GM12878 (cell line): ENCODE results near the gene TMEM215. TPM values are rescaled to one million over a fixed set of nuclear protein-coding genes. Genes with fewer than 3 reads are reported as not detected.

Experiments used
- ATAC-seq: fragments of 200-7000 bp; cut with Tn5 transposase; 3 replicates; pipeline ENCODE4 v1.9.1; 2020; ENCODE audit warnings: mild to moderate bottlenecking, moderate library complexity
- BruUV-seq: library from RNA; stranded (reverse); fragments of 400-500 nt; replicated peaks from 2 replicates; lab custom pipeline; 2021; lab: Mats Ljungman, UMichigan
- CTCF ChIA-PET: fragments of 300-600 bp; sonication (Branson Sonifier 250); formaldehyde crosslinking; extraction: SDS; loops from one replicate; lab custom pipeline; 2021; ENCODE audit warnings: inconsistent platforms; lab: Yijun Ruan, JAX
- POLR2A ChIA-PET: fragments of 350-600 bp; formaldehyde crosslinking; extraction: SDS; loops from one replicate; lab custom pipeline; 2021; ENCODE audit warnings: inconsistent platforms; lab: Charles Lee
- RAD21 ChIA-PET: fragments of 300-600 bp; sonication (Branson Sonifier 250); formaldehyde crosslinking; loops from one replicate; lab custom pipeline; 2023; ENCODE audit warnings: antibody characterized with exemption; ENCODE audit not compliant: unreplicated experiment; lab: Charles Lee
- SMC1A ChIA-PET: fragments of 300-600 bp; sonication (Branson Sonifier 250); formaldehyde crosslinking; loops from one replicate; lab custom pipeline; 2023; ENCODE audit not compliant: unreplicated experiment, uncharacterized antibody; lab: Charles Lee
- DNase-seq: peaks from one replicate; pipeline ENCODE4 v3.0.0-alpha.2; 2011; ENCODE audit warnings: low read depth, low spot score
- FAIRE-seq: peaks from 3 replicates; lab custom pipeline; 2011; peaks lifted over from hg19 to GRCh38; lab: Jason Lieb, UNC
- H2AFZ ChIP-seq: 2 replicates; pipeline ENCODE4 v1.6.0; 2011; ENCODE audit warnings: low read depth, low read length, control low read depth; ENCODE audit not compliant: control insufficient read depth
- H3K27ac ChIP-seq: 2 replicates; pipeline ENCODE4 v1.5.1; 2011; ENCODE audit warnings: control low read depth; ENCODE audit not compliant: control insufficient read depth, insufficient read depth
- H3K27me3 ChIP-seq, 2 experiments: replicated peaks in 1 of 2; 2 replicates each; pipeline versions ENCODE4 v1.6.0 to v1.6.1; 2011; ENCODE audit warnings: low read length in 1 of 2; ENCODE audit not compliant: control insufficient read depth in 2 of 2, insufficient read depth in 2 of 2
- H3K36me3 ChIP-seq, 2 experiments: 2 replicates each; pipeline ENCODE4 v1.5.1; 2011; ENCODE audit warnings: low read length in 1 of 2; ENCODE audit not compliant: control insufficient read depth in 2 of 2, insufficient read depth in 2 of 2
- H3K4me1 ChIP-seq: 2 replicates; pipeline ENCODE4 v1.6.1; 2011; ENCODE audit warnings: mild to moderate bottlenecking, low read length, moderate library complexity, mixed read lengths; ENCODE audit not compliant: control insufficient read depth, insufficient read depth
- H3K4me2 ChIP-seq: 2 replicates; pipeline ENCODE4 v1.6.0; 2011; ENCODE audit warnings: control low read depth; ENCODE audit not compliant: control insufficient read depth, insufficient read depth
- H3K4me3 ChIP-seq: fragments of 200-600 bp; sonication (generic); 2 replicates; pipeline ENCODE4 v1.5.1; 2016
- H3K79me2 ChIP-seq: 2 replicates; pipeline ENCODE4 v1.6.0; 2011; ENCODE audit warnings: low read length; ENCODE audit not compliant: control insufficient read depth, insufficient read depth
- H3K9ac ChIP-seq: 2 replicates; pipeline ENCODE4 v1.8.0; 2011; ENCODE audit warnings: low read length, control low read depth, mixed read lengths; ENCODE audit not compliant: control insufficient read depth, insufficient read depth
- H3K9me3 ChIP-seq: replicated peaks from 3 replicates; pipeline ENCODE4 v1.5.1; 2011; ENCODE audit warnings: mild to moderate bottlenecking, low read length; ENCODE audit not compliant: control insufficient read depth, insufficient read depth
- H4K20me1 ChIP-seq: 2 replicates; pipeline ENCODE4 v1.6.0; 2011; ENCODE audit not compliant: control insufficient read depth, insufficient read depth
- CREB1 ChIP-seq: IDR thresholded peaks from 2 replicates; pipeline ENCODE4 v1.6.1; 2012; ENCODE audit warnings: low read depth, mild to moderate bottlenecking, inconsistent platforms
- FOXM1 ChIP-seq: IDR thresholded peaks from 2 replicates; pipeline ENCODE4 v1.6.1; 2012; ENCODE audit warnings: low read depth, mild to moderate bottlenecking, inconsistent platforms, low read length, moderate library complexity
- HDAC6 ChIP-seq: fragments of 200-600 bp; sonication (generic); IDR thresholded peaks from one replicate; pipeline ENCODE4 v1.8.0; 2017; ENCODE audit warnings: antibody characterized with exemption; ENCODE audit not compliant: unreplicated experiment
- KAT2A ChIP-seq: conservative IDR thresholded peaks from 2 replicates; pipeline ENCODE4 v1.6.1; 2011; ENCODE audit warnings: low read depth, low read length; ENCODE audit not compliant: control insufficient read depth
- NFIC ChIP-seq: IDR thresholded peaks from 2 replicates; pipeline ENCODE4 v1.6.1; 2012; ENCODE audit warnings: low read depth, mild to moderate bottlenecking, inconsistent platforms, low read length, moderate library complexity
- NFXL1 ChIP-seq: fragments of 450-650 bp; IDR thresholded peaks from 2 replicates; pipeline ENCODE4 v1.6.1; 2017; ENCODE audit warnings: antibody characterized with exemption, mild to moderate bottlenecking, borderline replicate concordance
- NR2C1 ChIP-seq: fragments of 450-650 bp; IDR thresholded peaks from 2 replicates; pipeline ENCODE4 v1.6.1; 2017; ENCODE audit warnings: antibody characterized with exemption, mild to moderate bottlenecking, moderate library complexity
- PML ChIP-seq: IDR thresholded peaks from 2 replicates; pipeline ENCODE4 v1.6.1; 2012; ENCODE audit warnings: low read length, inconsistent platforms
- RAD21 ChIP-seq: IDR thresholded peaks from 2 replicates; pipeline ENCODE4 v1.6.1; 2011; ENCODE audit warnings: mild to moderate bottlenecking, low read depth, low read length, moderate library complexity; ENCODE audit not compliant: insufficient read depth
- SMAD5 ChIP-seq: IDR thresholded peaks from 2 replicates; pipeline ENCODE4 v1.6.1; 2016; ENCODE audit warnings: antibody characterized with exemption, low read depth
- SPI1 ChIP-seq: IDR thresholded peaks from 2 replicates; pipeline ENCODE4 v1.6.1; 2011; ENCODE audit warnings: low read depth, mild to moderate bottlenecking, low read length, moderate library complexity, borderline replicate concordance; ENCODE audit not compliant: insufficient read depth
- TBL1XR1 ChIP-seq: IDR thresholded peaks from 2 replicates; pipeline ENCODE4 v1.6.1; 2012; ENCODE audit warnings: low read depth, low read length, improper control_type of control experiment
- YBX1 ChIP-seq: fragments of 450-650 bp; IDR thresholded peaks from 2 replicates; pipeline ENCODE4 v1.6.1; 2016; ENCODE audit warnings: antibody characterized with exemption
- WGBS: methylation state at CpG from one replicate; pipeline ENCODE4 v1.1.6; 2016; ENCODE audit warnings: low lambda C conversion rate; ENCODE audit not compliant: insufficient replicate concordance, insufficient coverage; ENCODE audit errors: missing lambda C conversion rate; 5-methylcytosine and 5-hydroxymethylcytosine counted together
- in situ Hi-C: fragments of 300-500 bp; cut with MboI; formaldehyde crosslinking; loops from 9 replicates; pipeline ENCODE4 v1.14.3; 2018; ENCODE audit warnings: mixed read lengths
- intact Hi-C: fragments of 100-400 bp; cut with micrococcal nuclease; formaldehyde crosslinking; loops from one replicate; pipeline ENCODE4 v1.14.2; 2022; ENCODE audit not compliant: unreplicated experiment
- polyA plus RNA-seq, 11 experiments: library from polyadenylated mRNA; depleted of rRNA in 4 of 11; unstranded in 6 of 11; stranded (reverse) in 5 of 11; fragments of >200 nt; fragmentation: Nextera tagmentation in 4 of 11; fragmentation: Illumina TruSeq in 1 of 11; extraction: Ambion mirVana in 4 of 11; extraction: Trizol in 1 of 11; gene quantifications; 1 replicate in 1 of 11; 2 replicates in 10 of 11; pipeline versions ENCODE4 v1.2.1 to v1.2.3, GENCODE V29; 2011 to 2016; ENCODE audit warnings: inconsistent platforms in 2 of 11, missing spikeins in 2 of 11, low read depth in 1 of 11
- total RNA-seq, 4 experiments: library from RNA; depleted of rRNA in 3 of 4; stranded (reverse); fragments of >200 nt in 3 of 4; fragmentation: Illumina TruSeq in 1 of 4; extraction: Trizol in 1 of 4; gene quantifications; 2 replicates each; pipeline versions ENCODE4 v1.2.1 to v1.2.3, GENCODE V29; 2013 to 2021
- TF ChIP-seq, protein P1 (sequence below): fragments of 450-650 bp; IDR thresholded peaks from 2 replicates; pipeline ENCODE4 v1.6.1; 2017; ENCODE audit warnings: mild to moderate bottlenecking
- TF ChIP-seq, protein P2 (sequence below): IDR thresholded peaks from 2 replicates; pipeline ENCODE4 v1.6.1; 2011; ENCODE audit warnings: borderline replicate concordance, low read depth, mild to moderate bottlenecking, moderate library complexity, low read length; ENCODE audit not compliant: insufficient read depth, poor library complexity, severe bottlenecking

TMEM215 gene
- total and polyA plus RNA-seq, 10 of the 15 experiments (the other 5 are each of a cell fraction or from before 2014, with no cell fraction given) = not detected

GRCh38 chr9:32741706-32742105 lies 41.6 kb upstream of the TMEM215 start:
- ChIA-PET POLR2A (no interaction called here), CTCF (no interaction called here), SMC1A (no interaction called here), RAD21 (no interaction called here)
- Histone ChIP-seq H3K9me3 (no peaks in the 10 kb centered on the region), H3K79me2 (no peaks in the 10 kb centered on the region), H3K27ac (no peak overlapping the region), H3K36me3 (no peaks in the 10 kb centered on the region), H3K4me3 (no peak overlapping the region), H3K4me2 (no peak overlapping the region), H4K20me1 (no peaks in the 10 kb centered on the region), H3K4me1 (no peaks in the 10 kb centered on the region), H3K9ac (no peak overlapping the region), H3K27me3 (no peaks in the 10 kb centered on the region), H2AFZ (no peak overlapping the region)
- in situ Hi-C loops = no loop called here
- DNase-seq (no peak), FAIRE-seq (no peak), ATAC-seq (no peak)
- TF ChIP-seq, protein P1, sequence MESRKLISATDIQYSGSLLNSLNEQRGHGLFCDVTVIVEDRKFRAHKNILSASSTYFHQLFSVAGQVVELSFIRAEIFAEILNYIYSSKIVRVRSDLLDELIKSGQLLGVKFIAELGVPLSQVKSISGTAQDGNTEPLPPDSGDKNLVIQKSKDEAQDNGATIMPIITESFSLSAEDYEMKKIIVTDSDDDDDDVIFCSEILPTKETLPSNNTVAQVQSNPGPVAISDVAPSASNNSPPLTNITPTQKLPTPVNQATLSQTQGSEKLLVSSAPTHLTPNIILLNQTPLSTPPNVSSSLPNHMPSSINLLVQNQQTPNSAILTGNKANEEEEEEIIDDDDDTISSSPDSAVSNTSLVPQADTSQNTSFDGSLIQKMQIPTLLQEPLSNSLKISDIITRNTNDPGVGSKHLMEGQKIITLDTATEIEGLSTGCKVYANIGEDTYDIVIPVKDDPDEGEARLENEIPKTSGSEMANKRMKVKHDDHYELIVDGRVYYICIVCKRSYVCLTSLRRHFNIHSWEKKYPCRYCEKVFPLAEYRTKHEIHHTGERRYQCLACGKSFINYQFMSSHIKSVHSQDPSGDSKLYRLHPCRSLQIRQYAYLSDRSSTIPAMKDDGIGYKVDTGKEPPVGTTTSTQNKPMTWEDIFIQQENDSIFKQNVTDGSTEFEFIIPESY = no peak
- no peak for TF ChIP-seq NFXL1
- TF ChIP-seq RAD21 = no peak
- TF ChIP-seq KAT2A = no peak
- TF ChIP-seq YBX1 = no peak
- 26% methylated on average over 4 of the region's 4 CpGs for WGBS
- intact Hi-C loops = no loop called here
- BruUV-seq = no TSS peak

- H2AFZ ChIP-seq = no peak overlapping the region
- BruUV-seq = no TSS peak
- H3K27ac ChIP-seq = no peak overlapping the region
- H3K9ac ChIP-seq = no peak overlapping the region
- DNase-seq = no peak
- no peak overlapping the region for H3K4me2 ChIP-seq
- POLR2A ChIA-PET = no interaction called here
- WGBS = 0% methylated on average over 2 of the region's 2 CpGs
- H3K9me3 ChIP-seq = no peaks in the 10 kb centered on the region
- no peaks in the 10 kb centered on the region for H3K4me1 ChIP-seq
- CTCF ChIA-PET = no interaction called here
- no peak for FAIRE-seq
- intact Hi-C loops (no loop called here), in situ Hi-C loops (no loop called here)
- SMC1A ChIA-PET = no interaction called here
- H3K36me3 ChIP-seq = no peaks in the 10 kb centered on the region
- H3K27me3 ChIP-seq = no peaks in the 10 kb centered on the region
- H4K20me1 ChIP-seq = no peaks in the 10 kb centered on the region
- H3K4me3 ChIP-seq = no peak overlapping the region
- no peaks in the 10 kb centered on the region for H3K79me2 ChIP-seq
- RAD21 ChIA-PET = no interaction called here
- no peak for ATAC-seq
- TF ChIP-seq HDAC6 = no peak
- TF ChIP-seq FOXM1 = no peak
- TF ChIP-seq NR2C1 = no peak
- no peak for TF ChIP-seq CREB1
- no peak for TF ChIP-seq SMAD5
- no peak for TF ChIP-seq SPI1
- TF ChIP-seq, protein P2, sequence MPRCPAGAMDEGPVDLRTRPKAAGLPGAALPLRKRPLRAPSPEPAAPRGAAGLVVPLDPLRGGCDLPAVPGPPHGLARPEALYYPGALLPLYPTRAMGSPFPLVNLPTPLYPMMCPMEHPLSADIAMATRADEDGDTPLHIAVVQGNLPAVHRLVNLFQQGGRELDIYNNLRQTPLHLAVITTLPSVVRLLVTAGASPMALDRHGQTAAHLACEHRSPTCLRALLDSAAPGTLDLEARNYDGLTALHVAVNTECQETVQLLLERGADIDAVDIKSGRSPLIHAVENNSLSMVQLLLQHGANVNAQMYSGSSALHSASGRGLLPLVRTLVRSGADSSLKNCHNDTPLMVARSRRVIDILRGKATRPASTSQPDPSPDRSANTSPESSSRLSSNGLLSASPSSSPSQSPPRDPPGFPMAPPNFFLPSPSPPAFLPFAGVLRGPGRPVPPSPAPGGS = no peak
- no peak for TF ChIP-seq NFIC
- TF ChIP-seq TBL1XR1 = no peak
- no peak for TF ChIP-seq PML
Observed at GRCh38 chr9:32742296-32742695, 41.0 kb upstream of the TMEM215 start.
